ENCODE results near the gene RALGAPA2.

The RALGAPA2 gene

DNA sequence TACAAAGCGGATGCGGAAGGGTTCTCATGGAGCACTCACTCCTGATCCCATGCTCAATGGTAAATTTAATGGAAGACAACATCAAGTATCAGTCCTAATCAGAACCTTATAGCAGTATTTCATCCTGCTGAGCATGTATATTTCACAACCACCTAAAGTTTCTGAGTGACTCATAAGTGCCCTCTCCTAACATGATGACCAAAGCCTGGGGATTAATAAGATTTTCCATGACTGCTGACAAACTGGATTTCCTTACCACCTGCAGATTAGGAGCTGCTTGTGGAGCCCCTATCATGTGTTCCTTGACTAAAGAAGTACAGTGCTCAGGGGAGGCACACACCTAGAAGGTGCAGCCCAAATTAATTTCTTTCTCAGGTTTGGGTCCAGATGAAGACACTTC, 231.8 kb downstream of the RALGAPA2 start:
- Histone ChIP-seq H3K79me2 (ENCODE audit: insufficient read depth, low read length) (no peaks in the 10 kb centered on the region), H3K36me3 (ENCODE audit: insufficient read depth, low read length) (no peaks in the 10 kb centered on the region), H3K9me3 (ENCODE audit: insufficient read depth, low read depth, low read length) (no peaks in the 10 kb centered on the region), H3K4me2 (ENCODE audit: low read depth, low read length, poor library complexity, severe bottlenecking) (no peak overlapping the region), H3F3A (ENCODE audit: low read depth) (no peaks in the 10 kb centered on the region), H3K27me3 (ENCODE audit: insufficient read depth, low read length, poor library complexity, severe bottlenecking) (no peaks in the 10 kb centered on the region), H2AFZ (ENCODE audit: low read length) (no peak overlapping the region), H3K9ac (ENCODE audit: low read depth, low read length, poor library complexity, severe bottlenecking) (no peak overlapping the region), H3K4me3 (ENCODE audit: low read length, poor library complexity, severe bottlenecking) (no peak overlapping the region), H3K4me1 (ENCODE audit: insufficient read depth, low read length, poor library complexity, severe bottlenecking) (no peaks in the 10 kb centered on the region), H3K9me2 (replicated peaks; ENCODE audit: low read depth, low read length) (no peaks in the 10 kb centered on the region), H4K20me1 (ENCODE audit: insufficient read depth, low read length, poor library complexity, severe bottlenecking) (no peaks in the 10 kb centered on the region)
- TF ChIP-seq, protein P1, sequence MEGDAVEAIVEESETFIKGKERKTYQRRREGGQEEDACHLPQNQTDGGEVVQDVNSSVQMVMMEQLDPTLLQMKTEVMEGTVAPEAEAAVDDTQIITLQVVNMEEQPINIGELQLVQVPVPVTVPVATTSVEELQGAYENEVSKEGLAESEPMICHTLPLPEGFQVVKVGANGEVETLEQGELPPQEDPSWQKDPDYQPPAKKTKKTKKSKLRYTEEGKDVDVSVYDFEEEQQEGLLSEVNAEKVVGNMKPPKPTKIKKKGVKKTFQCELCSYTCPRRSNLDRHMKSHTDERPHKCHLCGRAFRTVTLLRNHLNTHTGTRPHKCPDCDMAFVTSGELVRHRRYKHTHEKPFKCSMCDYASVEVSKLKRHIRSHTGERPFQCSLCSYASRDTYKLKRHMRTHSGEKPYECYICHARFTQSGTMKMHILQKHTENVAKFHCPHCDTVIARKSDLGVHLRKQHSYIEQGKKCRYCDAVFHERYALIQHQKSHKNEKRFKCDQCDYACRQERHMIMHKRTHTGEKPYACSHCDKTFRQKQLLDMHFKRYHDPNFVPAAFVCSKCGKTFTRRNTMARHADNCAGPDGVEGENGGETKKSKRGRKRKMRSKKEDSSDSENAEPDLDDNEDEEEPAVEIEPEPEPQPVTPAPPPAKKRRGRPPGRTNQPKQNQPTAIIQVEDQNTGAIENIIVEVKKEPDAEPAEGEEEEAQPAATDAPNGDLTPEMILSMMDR (conservative IDR thresholded peaks at IDR 0.05; ENCODE audit: low read length) = no peak
- TF ChIP-seq EZH2phosphoT487 (IDR thresholded peaks at IDR 0.05; ENCODE audit: borderline replicate concordance) = no peak

DNA sequence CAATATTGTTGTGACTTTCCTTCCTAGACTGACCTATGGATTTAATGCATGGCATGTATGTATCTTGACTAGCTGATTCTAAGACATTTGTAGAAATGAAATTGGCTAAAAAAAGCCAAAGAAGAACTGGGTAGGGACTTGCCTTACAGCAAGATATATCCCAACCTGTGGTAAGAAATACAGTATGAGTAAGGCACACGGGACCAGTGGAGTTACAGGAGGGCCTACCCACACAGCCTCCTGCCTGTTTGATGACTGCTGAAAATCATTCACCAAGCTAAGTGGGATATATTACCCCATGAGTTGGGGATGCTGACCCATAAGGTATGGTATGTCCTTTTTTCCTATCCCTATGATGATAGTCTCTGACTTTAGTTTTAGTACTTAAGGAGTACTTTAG, 232.3 kb downstream of the RALGAPA2 start:
- Histone ChIP-seq H3K79me2 (ENCODE audit: insufficient read depth, low read length) (no peaks in the 10 kb centered on the region), H3F3A (ENCODE audit: low read depth) (no peaks in the 10 kb centered on the region), H3K27me3 (ENCODE audit: insufficient read depth, low read length, poor library complexity, severe bottlenecking) (no peaks in the 10 kb centered on the region), H3K4me1 (ENCODE audit: insufficient read depth, low read length, poor library complexity, severe bottlenecking) (no peaks in the 10 kb centered on the region), H3K9ac (ENCODE audit: low read depth, low read length, poor library complexity, severe bottlenecking) (no peak overlapping the region), H3K4me3 (ENCODE audit: low read length, poor library complexity, severe bottlenecking) (no peak overlapping the region), H3K9me3 (ENCODE audit: insufficient read depth, low read depth, low read length) (no peaks in the 10 kb centered on the region), H2AFZ (ENCODE audit: low read length) (no peak overlapping the region), H3K4me2 (ENCODE audit: low read depth, low read length, poor library complexity, severe bottlenecking) (no peak overlapping the region), H3K36me3 (ENCODE audit: insufficient read depth, low read length) (no peaks in the 10 kb centered on the region), H3K9me2 (replicated peaks; ENCODE audit: low read depth, low read length) (no peaks in the 10 kb centered on the region), H4K20me1 (ENCODE audit: insufficient read depth, low read length, poor library complexity, severe bottlenecking) (no peaks in the 10 kb centered on the region)
- TF ChIP-seq, protein P1 (conservative IDR thresholded peaks at IDR 0.05; ENCODE audit: low read length) = no peak
- no peak for TF ChIP-seq EZH2phosphoT487 (IDR thresholded peaks at IDR 0.05; ENCODE audit: borderline replicate concordance)

DNA sequence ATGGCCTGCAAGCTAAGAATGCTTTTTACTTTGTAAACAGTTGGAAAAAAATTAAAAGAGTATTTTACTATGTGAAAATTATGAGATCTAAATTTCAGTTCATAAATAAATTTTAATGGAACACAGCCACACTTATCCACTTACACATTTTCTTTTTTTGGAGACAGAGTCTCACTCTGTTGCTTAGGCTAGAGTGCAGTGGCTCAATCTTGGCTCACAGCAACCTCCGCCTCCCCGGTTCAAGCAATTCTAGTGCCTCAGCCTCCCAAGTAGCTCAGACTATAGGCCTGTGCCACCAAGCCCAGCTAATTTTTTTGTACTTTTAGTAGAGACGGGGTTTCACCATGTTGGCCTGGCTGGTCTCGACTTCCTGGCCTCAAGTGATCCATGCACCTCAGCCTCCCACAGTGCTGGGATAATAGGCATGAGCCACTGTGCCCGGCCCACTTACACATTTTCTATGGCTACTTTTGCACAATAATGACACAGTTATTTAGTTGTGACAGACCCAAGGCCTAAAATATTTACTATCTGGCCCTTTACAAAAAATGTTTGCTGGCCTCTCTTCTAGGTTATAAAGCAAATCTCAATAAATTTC, 234.9 kb downstream of the RALGAPA2 start:
- Histone ChIP-seq H2AFZ (ENCODE audit: low read length) (no peak overlapping the region), H3K4me3 (ENCODE audit: low read length, poor library complexity, severe bottlenecking) (no peak overlapping the region)
- no peak for TF ChIP-seq EZH2phosphoT487 (IDR thresholded peaks at IDR 0.05; ENCODE audit: borderline replicate concordance)
- TF ChIP-seq, protein P1 (conservative IDR thresholded peaks at IDR 0.05; ENCODE audit: low read length) = no peak

More for the DNA sequence above, 234.9 kb downstream of the RALGAPA2 start:
- Histone ChIP-seq H3K36me3 (ENCODE audit: insufficient read depth, low read length) (no peaks in the 10 kb centered on the region), H3F3A (ENCODE audit: low read depth) (no peaks in the 10 kb centered on the region), H3K9ac (ENCODE audit: low read depth, low read length, poor library complexity, severe bottlenecking) (no peak overlapping the region), H3K27me3 (ENCODE audit: insufficient read depth, low read length, poor library complexity, severe bottlenecking) (no peaks in the 10 kb centered on the region), H3K9me3 (ENCODE audit: insufficient read depth, low read depth, low read length) (no peaks in the 10 kb centered on the region), H3K4me1 (ENCODE audit: insufficient read depth, low read length, poor library complexity, severe bottlenecking) (no peaks in the 10 kb centered on the region), H3K4me2 (ENCODE audit: low read depth, low read length, poor library complexity, severe bottlenecking) (no peak overlapping the region), H4K20me1 (ENCODE audit: insufficient read depth, low read length, poor library complexity, severe bottlenecking) (no peaks in the 10 kb centered on the region), H3K9me2 (replicated peaks; ENCODE audit: low read depth, low read length) (no peaks in the 10 kb centered on the region), H3K79me2 (ENCODE audit: insufficient read depth, low read length) (no peaks in the 10 kb centered on the region)
